ENCODE measurements around the gene ARID1B. TPM values are rescaled to one million over a fixed set of nuclear protein-coding genes. Genes with fewer than 3 reads are reported as not detected.
A peak's percentile ranks its signal among the peaks of the same experiment; 100 is the strongest.

The ARID1B gene
- total RNA-seq (2016; rRNA removed; fragmentation: Illumina TruSeq; extraction: Trizol) (32.6 and 38.0 TPM in 2 replicates), polyA plus RNA-seq (2011; rRNA removed) (20.1 and 22.5 TPM in 2 replicates), polyA minus RNA-seq (2011; rRNA and poly(A)+ RNA removed; ENCODE audit: low replicate concordance) (77.4 and 128 TPM in 2 replicates), Bru-seq, nascent RNA (percentile 92 among the genes with signal in this experiment), BruChase-seq, experiment 1, labeled RNA remaining after a 6-hour chase (percentile 77 among the genes with signal in this experiment), BruChase-seq, experiment 2, labeled RNA remaining after a 2-hour chase (percentile 87 among the genes with signal in this experiment)
- 41.7 TPM in 2 replicates for total RNA-seq (2016; cell fraction: cytosol; rRNA removed; fragmentation: Illumina TruSeq; extraction: Trizol; ENCODE audit: low read depth)
- total RNA-seq (2016; cell fraction: insoluble cytoplasmic fraction; rRNA removed; fragmentation: Illumina TruSeq; extraction: Trizol) = 30.2 and 35.7 TPM in 2 replicates
- 16.5 and 21.3 TPM in 2 replicates for total RNA-seq (2016; cell fraction: membrane; rRNA removed; fragmentation: Illumina TruSeq; extraction: Trizol)
- total RNA-seq (2016; cell fraction: nucleus; rRNA removed; fragmentation: Illumina TruSeq; extraction: Trizol) = 130 and 139 TPM in 2 replicates
- 13.6 and 13.8 TPM in 2 replicates for polyA plus RNA-seq (2011; cell fraction: cytosol; rRNA removed)
- polyA plus RNA-seq (2011; cell fraction: nucleus; rRNA removed) = 47.4 and 49.3 TPM in 2 replicates
- polyA plus RNA-seq (2012) = 25.2 and 26.7 TPM in 2 replicates
- 1.8 and 2.0 TPM in 2 replicates for polyA plus RNA-seq (2016; cell fraction: cytosol; fragmentation: Illumina TruSeq; extraction: Trizol; ENCODE audit: low read depth)
- polyA plus RNA-seq (2016; cell fraction: insoluble cytoplasmic fraction; fragmentation: Illumina TruSeq; extraction: Trizol; ENCODE audit: low read depth) = 27.9 and 32.0 TPM in 2 replicates
- 5.4 and 5.7 TPM in 2 replicates for polyA plus RNA-seq (2016; cell fraction: membrane; fragmentation: Illumina TruSeq; extraction: Trizol; ENCODE audit: low read depth)
- polyA plus RNA-seq (2016; cell fraction: nucleus; fragmentation: Illumina TruSeq; extraction: Trizol; ENCODE audit: insufficient read depth, low read depth) = 44.9 and 47.2 TPM in 2 replicates
- polyA minus RNA-seq (2011; cell fraction: cytosol; rRNA and poly(A)+ RNA removed) = 40.2 and 55.4 TPM in 2 replicates
- polyA minus RNA-seq (2011; cell fraction: nucleus; rRNA and poly(A)+ RNA removed) = 329 and 355 TPM in 2 replicates
- long read RNA-seq, experiment 1, full-length matches to known transcripts = 7 of 14 reads
- long read RNA-seq, experiment 1, partial matches to known transcripts = 3 of 14 reads
- long read RNA-seq, experiment 1, other reads (novel, unspliced or antisense) = 4 of 14 reads
- long read RNA-seq, experiment 2, full-length matches to known transcripts = 9 of 43 reads
- long read RNA-seq, experiment 2, partial matches to known transcripts = 10 of 43 reads
- long read RNA-seq, experiment 2, other reads (novel, unspliced or antisense) = 24 of 43 reads

DNA sequence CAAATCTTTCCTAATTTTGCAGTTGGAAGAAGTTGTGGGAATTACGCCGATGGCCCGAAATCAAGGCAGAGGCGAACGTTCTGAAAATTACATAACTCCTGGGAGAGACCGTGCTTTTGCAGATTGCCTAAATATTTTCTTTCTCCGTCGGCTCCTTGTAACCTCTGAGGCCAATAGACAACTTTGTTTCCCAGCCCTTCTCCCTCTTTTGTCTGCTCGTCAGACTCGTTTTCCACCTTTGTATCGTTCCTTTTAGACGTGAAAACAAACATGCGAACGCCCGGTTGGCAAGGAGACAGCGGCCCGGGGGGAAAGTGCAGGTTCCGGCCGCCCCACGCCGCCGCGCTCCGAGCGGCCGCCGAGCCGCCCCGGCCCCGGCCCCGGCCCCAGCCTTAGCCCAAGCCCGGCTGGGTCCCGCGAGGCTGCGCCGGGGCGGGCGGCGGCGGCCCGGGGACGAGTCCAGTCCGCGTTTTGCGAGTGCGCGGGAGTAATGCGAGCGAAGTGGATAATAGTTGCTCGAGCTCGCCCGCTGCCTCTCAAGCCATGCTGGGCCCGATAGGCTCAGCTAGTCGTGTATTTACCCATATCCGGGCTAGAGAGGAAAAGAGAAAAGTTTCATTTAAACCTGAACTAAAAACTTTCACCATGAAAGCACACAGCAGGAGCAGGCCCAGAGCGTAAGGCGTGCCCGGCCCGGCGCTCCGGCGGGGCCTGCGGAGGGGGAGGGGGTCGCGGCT is at the start of gene ARID1B:
ARID1B (plus strand) TSS at position 539 of the 737 bp plus-strand sequence. CDS start 303 bp downstream, outside the sequence.
- Histone ChIP-seq H3K27me3 (ENCODE audit: control insufficient read depth in 1 of 2, insufficient read depth in 2 of 2, low read length in 2 of 2) (no peaks in the 10 kb centered on the region; a peak in 1 of 5 replicates), H3K4me2 (ENCODE audit: low read depth, low read length) (peak within 1 kb of the TSS; percentile 81), H3K79me2 (ENCODE audit: insufficient read depth, low read length) (peaks cover 34% of the 10 kb centered on the region), H2AFZ (ENCODE audit: low read length) (peak within 1 kb of the TSS; percentile 81), H3K27ac (ENCODE audit: extremely low read length, insufficient read depth, low read length) (peak within 1 kb of the TSS; percentile 99), H3K9me3 (ENCODE audit: low read length) (no peaks in the 10 kb centered on the region), H3K4me1 (ENCODE audit: insufficient read depth, low read length) (peaks cover 20% of the 10 kb centered on the region), H3K9ac (ENCODE audit: insufficient read depth, low read depth, low read length) (peak within 1 kb of the TSS; percentile 96), H3K36me3 (replicated peaks in 1 of 2; ENCODE audit: control insufficient read depth in 1 of 2, insufficient read depth in 2 of 2, low read length in 2 of 2) (no peaks in the 10 kb centered on the region), H3K4me3 (replicated peaks in 1 of 3; ENCODE audit: insufficient read depth in 1 of 3, low read depth in 2 of 3, low read length in 3 of 3) (peak within 1 kb of the TSS; percentile 72 to 95 (median 93)), H4K20me1 (ENCODE audit: insufficient read depth, low read length) (peaks cover 22% of the 10 kb centered on the region)
- DNase-seq (ENCODE audit: low spot score) (peak; percentile 70), ATAC-seq (peak; percentile 77), FAIRE-seq (peak; percentile 28)
- in situ Hi-C loops (cut with HindIII; ENCODE audit: extremely low pct_ligation_motif_present, low pct_unique_long_range_greater_than_20kb) = no loop called here
- intact Hi-C loops (cut with micrococcal nuclease; ENCODE audit: unreplicated experiment) = loop anchor here (1.0 to 5.0 kb wide), 3 partner anchors 56 to 215 kb away; no protein-coding TSS in a partner anchor
- CTCF ChIA-PET (ENCODE audit: low intra/inter-chr PET ratio, low total read pairs) = no interaction called here
- BruUV-seq (replicated peaks) = no TSS peak
- POLR2A ChIA-PET = interaction anchor here (0.6 to 1.9 kb wide), 6 partner anchors 57 to 245 kb away, joined by 3 to 10 read pairs (median 6); no protein-coding TSS in a partner anchor
- under 1% methylated on average over 42 of the region's 65 CpGs for WGBS (ENCODE audit: low lambda C conversion rate)
- TF ChIP-seq ZBTB38 (CRISPR knock-in tag; IDR thresholded peaks at IDR 0.05) = 0 out of 2 replicates have a peak, but pooled peaks have one; percentile 4
- peak; percentile 59; the same call in 1 of the 2 replicates for TF ChIP-seq ZNF768 (CRISPR knock-in tag; IDR thresholded peaks at IDR 0.05)
- TF ChIP-seq KDM2A (CRISPR knock-in tag; IDR thresholded peaks at IDR 0.05; ENCODE audit: borderline replicate concordance, low read depth) = peak; percentile 63; the same call in 1 of the 2 replicates
- TF ChIP-seq RXRA (CRISPR knock-in tag; IDR thresholded peaks at IDR 0.05) = peak; percentile 72; the same call in 1 of the 2 replicates
- TF ChIP-seq MAFF (IDR thresholded peaks at IDR 0.05; ENCODE audit: low read depth, low read length) = no peak
- TF ChIP-seq MED13 (CRISPR knock-in tag; IDR thresholded peaks at IDR 0.05) = no peak
- peak; percentile 23 for TF ChIP-seq ETV5 (CRISPR knock-in tag; IDR thresholded peaks at IDR 0.05; ENCODE audit: borderline replicate concordance)
- no peak for TF ChIP-seq RFX1 (IDR thresholded peaks at IDR 0.05)
- no peak for TF ChIP-seq ZNF558 (CRISPR knock-in tag; IDR thresholded peaks at IDR 0.05; ENCODE audit: borderline replicate concordance)
- TF ChIP-seq YY1 (IDR thresholded peaks at IDR 0.05; ENCODE audit: insufficient read depth, insufficient replicate concordance, low read depth, low read length) = peak; percentile 25
- no peak for TF ChIP-seq ZNF143 (CRISPR knock-in tag; IDR thresholded peaks at IDR 0.05)
- peak; percentile 50; the same call in 1 of the 2 replicates for TF ChIP-seq MAZ (IDR thresholded peaks at IDR 0.05; ENCODE audit: borderline replicate concordance, low read depth, low read length)
- TF ChIP-seq MAZ (CRISPR knock-in tag; IDR thresholded peaks at IDR 0.05; ENCODE audit: low read depth) = peak; percentile 51
- no peak for TF ChIP-seq ZNF12 (CRISPR knock-in tag; IDR thresholded peaks at IDR 0.05)
- peak; percentile 70; the same call in 1 of the 2 replicates for TF ChIP-seq BORCS8-MEF2B (CRISPR knock-in tag; IDR thresholded peaks at IDR 0.05)
- no peak for TF ChIP-seq ZNF713 (CRISPR knock-in tag; IDR thresholded peaks at IDR 0.05)
- TF ChIP-seq NFYB (CRISPR knock-in tag; IDR thresholded peaks at IDR 0.05) = no peak
- no peak for TF ChIP-seq SAFB2 (CRISPR knock-in tag; IDR thresholded peaks at IDR 0.05; ENCODE audit: borderline replicate concordance, low read depth)
- no peak for TF ChIP-seq PRMT3 (CRISPR knock-in tag; IDR thresholded peaks at IDR 0.05; ENCODE audit: borderline replicate concordance, low read depth)
